ENCODE results near the gene MUL1. TPM values are rescaled to one million over a fixed set of nuclear protein-coding genes. Genes with fewer than 3 reads are reported as not detected.

The MUL1 gene
- total and polyA plus RNA-seq, 2 of the 8 experiments (the other 6 are each of a cell fraction or from before 2014, with no cell fraction given): 16.4 to 20.8 TPM

GRCh38 chr1:20479840-20480239 is 28.1 kb downstream of the MUL1 start:
- H3K14ac ChIP-seq (ENCODE audit: insufficient read length): no peak overlapping the region
- H2BK12ac ChIP-seq (ENCODE audit: low read depth, low read length): no peak overlapping the region
- FAIRE-seq (no peak), DNase-seq (ENCODE audit: low read depth in 1 of 2, low spot score in 2 of 2) (no peak)
- WGBS, 2 experiments (ENCODE audit: extremely low coverage in 1 of 2, insufficient coverage in 1 of 2, insufficient read length in 1 of 2, insufficient replicate concordance in 2 of 2, low coverage in 1 of 2, low lambda C conversion rate in 2 of 2, missing lambda C conversion rate in 1 of 2): 91% methylated on average over 4 of the region's 4 CpGs; no CpG with 5 or more reads in 1 of the 2 experiments
- no peak overlapping the region for H2BK15ac ChIP-seq (ENCODE audit: low read length)
- H4K20me1 ChIP-seq (replicated peaks in 1 of 2; ENCODE audit: control insufficient read depth in 1 of 2, insufficient read depth in 2 of 2, low read length in 2 of 2): peaks cover 3 to 5% of the 10 kb centered on the region in 2 experiments
- H3K79me2 ChIP-seq (ENCODE audit: control insufficient read depth in 1 of 2, insufficient read depth in 2 of 2, low read length in 2 of 2): no peaks in the 10 kb centered on the region
- H4K8ac ChIP-seq (ENCODE audit: extremely low read depth, insufficient read depth, low read length): no peak overlapping the region
- peaks cover 4 to 35% (median 28%) of the 10 kb centered on the region in 4 experiments for H3K27me3 ChIP-seq (replicated peaks in 1 of 4; ENCODE audit: control insufficient read depth in 3 of 4, extremely low read depth in 1 of 4, insufficient read depth in 3 of 4, low read length in 3 of 4)
- no peak overlapping the region for H2AFZ ChIP-seq (ENCODE audit: low read length)
- H4K91ac ChIP-seq (replicated peaks; ENCODE audit: insufficient read length, low read length): no peak overlapping the region
- peaks cover 16% of the 10 kb centered on the region for H3K23me2 ChIP-seq (ENCODE audit: low read depth, low read length)
- H3K4ac ChIP-seq (replicated peaks; ENCODE audit: insufficient read length, low read depth, low read length): no peak overlapping the region
- CTCF ChIA-PET (ENCODE audit: partially characterized antibody): interaction anchor here (1.1 to 2.1 kb wide), 4 partner anchors 10 to 49 kb away, joined by 4 to 8 read pairs (median 6); no protein-coding TSS in a partner anchor
- no peak overlapping the region for H4K5ac ChIP-seq (ENCODE audit: insufficient read length, low read depth, low read length)
- no peak overlapping the region for H3K18ac ChIP-seq (ENCODE audit: extremely low read depth, low read length)
- no peaks in the 10 kb centered on the region for H3K36me3 ChIP-seq (ENCODE audit: control insufficient read depth in 2 of 4, insufficient read depth in 4 of 4, low read length in 3 of 4)
- H3K56ac ChIP-seq (replicated peaks; ENCODE audit: insufficient read length, low read depth, low read length): no peak overlapping the region
- H3K27ac ChIP-seq (ENCODE audit: low read depth, low read length): no peak overlapping the region
- H3K9me3 ChIP-seq (ENCODE audit: insufficient read depth in 2 of 2, low read depth in 1 of 2, low read length in 1 of 2): no peaks in the 10 kb centered on the region
- H3K79me1 ChIP-seq (ENCODE audit: low read depth, low read length): no peaks in the 10 kb centered on the region
- H2AK5ac ChIP-seq (ENCODE audit: low read depth, low read length): no peak overlapping the region
- H3K4me1 ChIP-seq (replicated peaks in 1 of 4; ENCODE audit: control insufficient read depth in 3 of 4, insufficient read depth in 4 of 4, low read length in 3 of 4): peaks cover 12 to 27% (median 19%) of the 10 kb centered on the region in 4 experiments
- POLR2A ChIA-PET (ENCODE audit: partially characterized antibody): interaction anchor here (0.6 kb wide), 1 partner anchor 10 kb away, joined by 3 read pairs; no protein-coding TSS in a partner anchor
- no peak overlapping the region for H2BK120ac ChIP-seq (replicated peaks; ENCODE audit: low read depth, low read length)
- no peak overlapping the region for H3K9ac ChIP-seq (replicated peaks in 1 of 4; ENCODE audit: extremely low read depth in 1 of 4, low read depth in 3 of 4, low read length in 3 of 4)
- H2BK20ac ChIP-seq (ENCODE audit: low read length): no peak overlapping the region
- no peak overlapping the region for H3K4me2 ChIP-seq (ENCODE audit: insufficient read depth in 1 of 2, low read depth in 2 of 2, low read length in 2 of 2)
- no peak overlapping the region for H3K4me3 ChIP-seq (ENCODE audit: extremely low read depth in 1 of 4, insufficient read depth in 2 of 4, low read depth in 3 of 4, low read length in 4 of 4)
- no peak overlapping the region for H3K23ac ChIP-seq (ENCODE audit: insufficient read length)
- H2BK5ac ChIP-seq (ENCODE audit: low read depth, low read length): no peak overlapping the region
- no peak for TF ChIP-seq SAP30 (IDR thresholded peaks at IDR 0.05; ENCODE audit: insufficient read depth, insufficient replicate concordance, low read length)
- no peak for TF ChIP-seq SRF (IDR thresholded peaks at IDR 0.05; ENCODE audit: low read depth, low read length)
- TF ChIP-seq ASH2L (IDR thresholded peaks at IDR 0.05; ENCODE audit: low read length): no peak
- no peak for TF ChIP-seq CREB1 (IDR thresholded peaks at IDR 0.05)
- TF ChIP-seq TAF7 (optimal IDR thresholded peaks at IDR 0.05; ENCODE audit: borderline replicate concordance, low read depth, low read length): no peak
- no peak for TF ChIP-seq HDAC6 (IDR thresholded peaks at IDR 0.05; ENCODE audit: low read depth, low read length)
- no peak for TF ChIP-seq NANOG (IDR thresholded peaks at IDR 0.05; ENCODE audit: insufficient read depth, low read depth, low read length, poor library complexity, severe bottlenecking)
- no peak for TF ChIP-seq PHF8 (conservative IDR thresholded peaks at IDR 0.05; ENCODE audit: low read depth, low read length)
- no peak for TF ChIP-seq CBX8 (IDR thresholded peaks at IDR 0.05; ENCODE audit: borderline replicate concordance, low read depth, low read length)
- no peak for TF ChIP-seq EZH2 (IDR thresholded peaks at IDR 0.05; ENCODE audit: low read depth, low read length, severe bottlenecking)
- no peak for TF ChIP-seq GABPA (IDR thresholded peaks at IDR 0.05; ENCODE audit: borderline replicate concordance, insufficient read depth, low read length)
- TF ChIP-seq JUND (IDR thresholded peaks at IDR 0.05; ENCODE audit: low read length): no peak
- TF ChIP-seq BACH1 (IDR thresholded peaks at IDR 0.05; ENCODE audit: low read length): no peak
- TF ChIP-seq MAFK (IDR thresholded peaks at IDR 0.05; ENCODE audit: low read depth, low read length): no peak
- TF ChIP-seq KDM5A (IDR thresholded peaks at IDR 0.05; ENCODE audit: low read length): no peak
